Left hindlimb (tissue), 1 donor: ENCODE results near the gene CHD5.

Experiments used
- DNase-seq: peaks from one replicate; pipeline ENCODE4 v3.0.0-alpha.2; 2018

Gene CHD5

DNA sequence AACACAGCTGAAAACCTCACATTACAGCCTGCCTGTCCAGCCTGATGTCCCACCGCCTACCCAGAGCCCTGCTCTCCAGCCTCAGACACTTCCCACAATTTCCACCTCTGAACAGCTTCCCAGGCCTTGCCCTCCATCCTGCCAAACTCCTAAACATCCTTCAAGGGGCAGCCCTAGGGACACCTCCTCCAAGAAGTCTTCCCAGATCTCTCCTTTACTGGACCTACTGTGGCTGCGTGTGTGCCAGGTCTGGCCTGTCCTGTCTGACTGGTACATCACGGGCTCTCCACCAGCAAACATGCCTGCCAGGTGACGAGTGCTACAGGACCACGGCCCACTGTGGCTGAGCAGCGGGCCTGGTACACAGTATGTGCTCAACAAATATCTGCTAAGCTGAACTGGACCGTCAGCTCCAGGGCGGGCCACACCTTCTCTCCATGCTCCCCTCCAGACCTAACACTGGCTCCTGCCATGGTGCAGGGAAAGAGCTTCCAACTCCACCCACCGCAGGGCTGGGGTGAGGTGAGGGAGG is 28.8 kb downstream of the CHD5 start:
- DNase-seq: no peak

GRCh38 chr1:6150006-6150938 is 29.8 kb downstream of the CHD5 start:
- no peak for DNase-seq

DNA sequence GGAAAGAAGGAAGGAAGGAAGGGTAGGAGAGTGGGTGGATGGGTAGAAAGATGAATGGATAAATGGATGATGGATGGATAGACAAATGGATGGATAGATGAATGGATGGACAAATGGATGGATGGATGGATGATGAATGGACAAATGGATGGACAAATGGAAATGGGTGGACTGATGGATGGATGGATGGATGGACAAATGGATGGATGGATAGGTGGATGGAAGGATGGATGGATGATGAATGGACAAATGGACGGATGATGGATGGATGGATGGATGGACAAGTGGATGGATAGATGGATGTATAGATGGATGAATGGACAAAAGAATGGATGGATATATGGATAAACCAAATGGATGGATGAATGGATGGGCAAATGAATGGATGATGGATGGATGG is 30.5 kb downstream of the CHD5 start:
- no peak for DNase-seq

DNA sequence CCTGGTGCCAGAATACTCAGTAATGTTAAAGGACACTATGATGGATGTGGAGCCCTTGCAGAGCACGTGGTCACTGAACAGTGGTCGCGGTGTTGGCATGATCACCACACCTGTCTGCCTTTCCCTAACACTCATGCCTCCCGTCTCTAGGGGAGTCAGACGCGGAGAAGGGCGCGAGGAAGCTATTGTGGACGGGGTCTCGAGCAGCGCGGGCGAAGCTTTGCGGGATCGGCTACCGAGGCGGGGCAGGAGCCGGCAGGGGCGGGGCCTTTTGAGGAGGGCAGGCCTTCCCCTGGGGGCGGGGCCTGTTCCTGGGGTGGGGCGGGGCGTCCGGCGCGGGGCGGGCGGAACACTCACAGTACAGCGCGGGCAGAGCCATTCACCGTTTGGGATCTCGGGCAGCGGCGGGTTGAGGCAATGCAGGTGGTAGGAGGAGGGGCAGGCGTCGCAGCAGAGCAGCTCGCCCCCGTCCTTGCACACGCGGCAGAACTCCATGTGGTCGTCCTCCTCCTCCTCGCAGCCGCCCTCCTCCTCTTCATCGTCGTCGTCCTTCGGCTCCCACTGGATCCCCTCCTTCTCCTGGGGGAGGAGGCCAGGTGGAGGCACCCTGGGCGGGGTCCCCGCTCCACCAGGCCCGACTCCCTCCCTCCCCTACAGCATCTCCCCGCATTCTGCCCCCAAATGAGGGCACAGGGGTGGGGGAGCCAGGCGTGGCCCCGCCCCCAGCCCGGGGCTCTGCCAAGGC is 31.5 kb downstream of the CHD5 start:
- DNase-seq: no peak

DNA sequence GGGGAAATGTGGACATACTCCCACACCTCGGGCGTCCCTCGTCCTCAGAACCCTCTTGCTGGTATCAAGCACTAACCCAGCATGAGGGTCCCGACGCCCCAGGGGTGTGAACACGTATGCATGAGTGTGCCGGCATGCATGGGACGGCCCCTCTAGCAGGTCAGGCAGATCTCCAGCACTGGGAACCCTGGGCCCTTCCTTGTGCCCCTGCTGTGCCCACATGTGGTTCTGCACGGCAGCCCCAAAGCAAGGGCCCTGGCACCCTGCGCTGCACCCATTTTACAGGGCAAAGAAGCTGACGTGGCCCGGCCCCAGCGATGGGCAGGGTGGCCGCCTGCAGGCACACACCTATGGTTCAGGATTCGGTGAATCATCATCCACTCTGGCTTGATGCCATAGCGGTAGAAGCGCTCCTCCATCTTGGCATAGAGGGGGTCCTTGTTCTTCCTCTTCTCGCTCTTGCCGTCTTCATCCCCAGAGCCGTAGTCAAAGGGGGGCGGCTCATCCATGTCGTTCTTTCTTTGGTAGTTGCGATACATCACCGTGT is 34.2 kb downstream of the CHD5 start:
- DNase-seq: no peak

GRCh38 chr1:6145396-6145750 is 34.7 kb downstream of the CHD5 start:
- no peak for DNase-seq

- DNase-seq: no peak
These were observed 35.3 kb downstream of the CHD5 start for GRCh38 chr1:6144647-6145395.

- DNase-seq: no peak
These were observed 35.9 kb downstream of the CHD5 start for GRCh38 chr1:6144175-6144574.

DNA sequence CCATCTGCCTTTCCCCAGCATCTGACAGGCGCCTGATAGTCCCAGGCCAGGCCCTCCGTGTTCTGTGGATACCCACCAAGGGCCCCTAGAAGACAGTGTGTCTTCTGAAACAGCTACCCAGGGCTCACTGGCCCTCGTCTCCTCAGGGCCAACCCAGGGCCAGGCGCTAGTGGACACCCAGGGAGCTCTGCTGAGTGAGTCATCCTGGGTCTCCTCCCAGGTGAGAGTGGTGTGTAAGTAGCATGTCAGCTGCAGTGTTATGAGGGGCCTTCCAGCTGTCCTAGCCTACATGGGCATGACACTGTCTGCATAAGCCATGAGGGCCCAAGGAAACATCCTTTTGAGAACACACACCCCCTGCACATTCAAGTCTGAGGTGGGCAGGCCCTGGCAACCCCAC is 36.7 kb downstream of the CHD5 start:
- DNase-seq: no peak

DNA sequence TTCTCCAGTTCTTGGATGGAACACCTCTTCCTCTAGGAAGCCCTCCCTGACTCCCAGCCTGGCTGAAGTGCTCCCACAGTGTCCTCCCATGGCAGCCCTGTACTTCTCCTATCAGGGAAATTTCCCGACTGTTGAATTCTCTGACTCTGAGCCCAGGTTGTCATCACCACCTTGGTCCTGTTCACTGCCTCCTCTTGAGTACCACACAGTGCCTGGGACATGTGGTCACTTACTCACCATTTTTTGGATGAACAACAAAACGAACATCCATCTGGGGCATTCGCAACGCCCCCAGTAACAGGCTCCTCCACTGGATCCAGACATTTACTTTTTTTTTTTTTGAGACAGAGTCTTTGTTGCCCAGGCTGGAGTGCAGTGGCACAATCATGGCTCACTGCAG is 37.4 kb downstream of the CHD5 start:
- DNase-seq: no peak

- DNase-seq: no peak
These were observed 38.0 kb downstream of the CHD5 start for GRCh38 chr1:6142036-6142621.

DNA sequence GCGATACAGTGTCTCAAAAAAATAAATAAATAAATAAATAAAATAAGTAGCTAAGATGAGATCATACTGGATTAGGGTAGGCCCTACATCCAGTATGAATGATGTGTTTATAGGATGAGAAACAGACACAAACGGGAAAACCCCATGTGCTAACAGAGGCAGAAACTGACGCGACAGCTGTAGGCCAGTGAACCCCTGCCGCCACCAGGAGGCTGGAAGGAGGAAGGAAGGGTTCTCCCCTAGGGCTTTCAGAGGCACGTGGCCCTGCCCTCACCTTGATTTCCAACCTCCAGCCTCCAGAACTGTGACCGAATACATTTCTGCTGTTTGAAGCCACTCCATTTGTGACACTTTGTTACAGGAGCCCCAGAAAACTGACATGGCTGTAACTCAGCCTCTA is 38.5 kb downstream of the CHD5 start:
- DNase-seq: no peak

- peak; percentile 3 for DNase-seq
These were observed 39.7 kb downstream of the CHD5 start for GRCh38 chr1:6140413-6140812.

GRCh38 chr1:6137758-6138157 is 42.4 kb downstream of the CHD5 start:
- no peak for DNase-seq

DNA sequence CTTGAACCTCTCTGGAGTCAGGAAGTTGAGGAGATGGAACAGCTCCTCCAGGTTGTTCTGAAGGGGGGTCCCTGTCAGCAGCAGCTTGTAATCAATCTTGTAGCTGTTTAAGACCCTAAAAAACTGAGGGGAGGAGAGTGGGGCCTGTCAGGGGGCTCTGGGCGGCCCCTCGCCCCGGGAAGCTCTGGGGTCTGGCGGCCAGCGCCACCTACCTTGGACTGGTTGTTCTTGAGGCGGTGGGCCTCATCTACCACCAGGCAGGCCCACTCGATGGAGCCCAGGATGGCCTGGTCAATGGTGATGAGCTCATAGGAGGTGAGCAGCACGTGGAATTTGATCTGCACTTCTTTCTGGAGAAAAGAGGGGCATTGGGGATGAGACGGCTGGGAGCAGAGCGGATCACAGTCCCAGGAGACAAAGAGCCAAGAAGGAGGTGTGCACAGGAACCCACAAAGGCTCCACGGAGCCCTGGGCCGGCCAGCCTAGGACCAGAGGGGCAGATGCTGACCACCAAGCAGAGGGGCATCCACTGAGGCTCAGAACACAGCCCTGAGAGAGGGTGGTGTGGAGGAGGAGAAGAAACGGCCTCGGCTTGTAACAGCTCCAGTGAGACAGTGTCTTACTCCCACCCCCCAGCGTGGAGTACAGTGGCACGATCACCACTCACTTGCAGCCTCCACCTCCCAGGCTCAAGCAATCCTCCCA is 43.5 kb downstream of the CHD5 start:
- peak; percentile 8 for DNase-seq

GRCh38 chr1:6134741-6135510 is 45.2 kb downstream of the CHD5 start:
- DNase-seq: peak; percentile 11

- no peak for DNase-seq
These were observed 45.9 kb downstream of the CHD5 start for GRCh38 chr1:6134206-6134605.

- DNase-seq: peak; percentile 14
These were observed 46.8 kb downstream of the CHD5 start for GRCh38 chr1:6133146-6133895.

GRCh38 chr1:6131561-6131960 is 48.6 kb downstream of the CHD5 start:
- peak; percentile 14 for DNase-seq

- DNase-seq: no peak
These were observed 49.5 kb downstream of the CHD5 start for GRCh38 chr1:6130596-6130995.
